Measurements from ENCODE around the gene CABCOCO1.
"Not testable (repeated sequence)": the region's sequence is repeated elsewhere in the genome, so short reads cannot be mapped to it uniquely, and the experiment has no call there.

The CABCOCO1 gene

DNA sequence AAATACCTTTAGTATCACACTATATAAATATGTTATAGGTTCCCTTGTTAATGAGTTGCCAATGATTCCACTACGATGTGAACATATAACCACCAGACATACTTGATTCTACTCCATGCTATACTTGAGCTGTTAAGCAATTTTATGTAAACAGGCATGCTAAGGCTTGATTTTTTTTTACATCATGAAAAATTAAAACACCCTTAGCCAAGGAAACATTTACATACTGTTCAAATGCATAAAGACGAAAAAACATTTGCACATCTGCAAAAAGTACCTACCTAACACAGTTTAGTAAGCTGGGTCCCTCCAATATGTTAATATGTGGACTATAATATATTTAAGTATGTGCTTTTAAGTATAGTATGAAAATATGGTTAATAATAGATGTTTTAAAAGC is 9.0 kb upstream of the CABCOCO1 start:
- no peak for DNase-seq

DNA sequence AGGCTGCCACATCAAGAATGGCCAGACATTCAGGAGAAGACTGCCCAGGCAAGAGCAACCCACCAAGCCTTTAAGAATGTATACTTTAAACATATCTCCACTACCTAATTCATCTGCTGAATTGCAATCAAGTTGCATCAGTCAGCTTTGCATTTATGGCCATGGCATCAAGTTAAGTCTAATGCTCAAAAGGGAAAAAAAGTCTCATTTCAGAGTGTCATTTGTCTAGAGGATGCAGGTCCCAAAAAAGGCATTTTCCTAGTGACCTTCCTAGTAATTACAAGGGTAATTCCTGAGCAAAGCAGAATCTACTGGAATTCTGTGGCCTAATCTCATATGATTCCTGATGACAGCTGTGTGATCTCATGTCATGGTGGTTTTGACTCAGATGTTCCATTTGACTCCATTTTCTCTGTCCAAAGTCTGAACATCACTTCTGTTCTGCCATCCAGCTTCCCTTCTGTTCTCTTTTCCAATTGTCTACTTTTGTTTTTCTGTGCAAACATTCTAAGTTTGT is 7.3 kb upstream of the CABCOCO1 start:
- peak; percentile 77 for DNase-seq

DNA sequence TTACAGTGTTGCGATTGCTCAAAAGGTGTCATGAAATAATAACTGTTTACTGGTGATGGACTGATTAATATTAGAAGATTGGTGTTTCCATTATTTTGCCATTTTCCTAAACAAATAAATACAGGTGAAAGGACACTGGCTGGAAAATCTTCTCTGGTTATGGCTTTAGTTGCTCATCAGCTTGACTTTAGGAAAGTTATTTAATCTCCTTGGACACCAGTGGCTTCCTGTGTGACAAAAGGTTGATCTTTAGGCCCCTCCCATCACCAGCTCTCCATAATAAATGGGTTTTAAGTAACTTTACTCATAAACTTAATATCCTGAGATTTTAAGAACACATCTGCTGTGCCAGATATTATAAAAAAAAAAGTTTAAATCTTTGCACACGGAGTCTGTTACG is 737 bp downstream of the CABCOCO1 start:
- no peak for DNase-seq

DNA sequence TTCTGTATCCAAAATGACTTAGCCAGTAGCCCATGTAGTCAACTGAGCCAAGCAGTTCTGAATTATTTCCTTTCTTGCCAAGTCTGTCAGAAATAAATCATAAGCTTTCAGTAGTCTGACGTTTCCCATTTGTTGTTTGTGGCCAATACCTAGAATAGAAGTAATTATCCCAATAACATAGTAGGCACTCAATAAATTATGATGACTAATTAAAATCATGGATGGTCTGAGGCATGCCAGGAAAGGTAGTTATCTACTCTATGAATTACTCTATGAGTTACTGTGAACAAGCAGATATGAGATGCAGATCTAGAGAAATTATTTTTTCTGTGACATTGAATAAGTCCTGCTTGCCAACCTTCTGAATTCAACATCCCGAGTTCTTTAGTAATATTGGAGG is 2.3 kb downstream of the CABCOCO1 start:
- no peak for DNase-seq

DNA sequence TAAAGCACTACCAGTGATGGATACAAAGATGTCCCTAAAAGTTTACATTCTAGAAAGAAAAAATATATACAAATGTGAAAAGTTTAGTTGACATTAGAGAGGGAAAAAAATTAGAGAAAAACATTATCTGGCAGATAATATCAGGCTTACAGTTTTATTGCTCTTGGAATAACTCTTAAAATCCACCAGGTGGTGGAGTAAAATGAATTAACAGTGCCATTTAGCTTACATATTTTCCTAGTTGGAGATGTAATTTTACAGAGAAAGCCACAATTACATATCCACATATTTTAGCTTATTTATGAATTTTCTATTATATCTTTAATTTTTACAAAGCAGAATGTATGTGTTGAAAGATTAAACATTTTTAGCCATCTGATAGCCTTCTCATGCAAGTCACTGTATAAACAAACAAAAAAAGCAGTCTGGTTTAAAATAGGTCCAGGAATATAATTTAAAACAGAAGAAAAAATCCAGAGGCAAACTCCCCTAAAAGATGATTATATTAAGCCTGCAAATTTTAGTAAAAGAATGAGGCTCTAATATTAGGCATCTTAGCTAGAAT is 6.5 kb downstream of the CABCOCO1 start:
- no peak for DNase-seq

DNA sequence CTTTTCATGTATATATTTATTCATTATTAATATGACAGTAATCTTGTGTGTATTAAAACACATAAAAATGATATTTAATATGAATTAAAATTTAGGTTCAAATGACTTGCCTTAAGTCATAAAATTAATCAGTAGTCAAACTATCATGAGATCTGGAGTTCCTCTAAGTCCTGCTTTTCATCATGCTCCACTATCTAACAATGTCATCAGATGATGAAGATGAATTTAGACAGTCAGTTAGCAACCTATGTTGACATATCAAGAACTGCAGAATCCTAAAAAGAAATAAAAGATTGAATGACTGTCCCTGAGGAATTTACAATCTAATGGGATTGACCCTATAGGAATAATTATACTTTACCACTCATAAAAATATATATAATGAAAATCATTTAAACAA is 7.1 kb downstream of the CABCOCO1 start:
- no peak for DNase-seq

DNA sequence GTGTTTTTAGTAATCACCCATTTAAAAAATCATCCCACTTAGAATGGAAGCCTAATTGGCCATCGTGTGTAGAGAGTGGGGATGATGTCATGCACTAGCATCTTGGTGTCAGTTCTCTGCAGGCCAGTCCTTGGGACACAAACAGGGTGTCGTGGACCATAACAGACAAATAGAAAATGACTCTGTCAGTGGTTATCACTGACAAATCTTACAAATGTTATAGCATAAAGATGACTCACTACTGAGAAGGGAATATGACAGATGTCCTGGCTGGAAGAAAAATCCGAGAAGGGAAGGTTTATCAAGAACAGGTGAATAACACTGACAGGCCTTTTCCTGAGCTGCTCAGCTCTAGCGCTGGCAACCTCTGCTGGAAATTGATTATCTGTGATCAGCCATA is 10.6 kb downstream of the CABCOCO1 start:
- DNase-seq, result no peak

DNA sequence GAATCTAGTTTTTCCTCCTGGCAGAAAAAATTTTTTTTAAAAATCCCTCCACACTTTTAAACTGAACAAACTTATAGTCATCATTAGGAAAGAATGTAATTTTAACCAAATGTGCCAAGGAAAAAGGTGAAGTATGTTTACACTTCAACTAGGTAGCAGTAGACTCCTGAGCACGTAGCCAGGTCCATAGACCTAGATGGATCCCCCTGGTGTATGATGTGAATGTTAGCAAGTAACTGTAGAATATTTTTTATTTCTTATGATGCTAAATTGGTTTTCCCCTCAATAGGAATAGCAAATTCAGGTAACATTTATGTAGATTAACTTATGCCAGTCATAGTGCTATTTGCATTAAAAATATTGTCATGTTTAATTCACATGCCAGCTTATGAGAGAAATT is 19.6 kb downstream of the CABCOCO1 start:
- DNase-seq, result no peak

DNA sequence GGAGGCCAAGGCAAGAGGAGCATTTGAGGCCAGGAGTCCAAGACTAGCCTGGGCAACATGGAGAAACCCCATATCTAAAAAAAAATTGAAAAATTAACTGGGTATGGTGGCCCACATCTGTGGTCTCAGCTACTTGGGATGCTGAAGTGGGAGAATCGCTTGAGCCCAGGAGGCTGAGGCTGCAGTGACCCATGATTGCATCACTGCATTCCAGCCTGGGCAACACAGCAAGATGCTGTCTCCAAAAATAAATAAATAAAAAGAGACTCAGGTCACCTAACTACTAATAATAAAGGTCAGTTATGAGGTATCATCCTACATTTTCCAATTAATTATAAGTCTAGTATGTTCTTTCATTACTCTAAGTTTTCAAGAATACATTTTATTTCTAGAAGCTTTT is 20.6 kb downstream of the CABCOCO1 start:
- DNase-seq, result no peak

DNA sequence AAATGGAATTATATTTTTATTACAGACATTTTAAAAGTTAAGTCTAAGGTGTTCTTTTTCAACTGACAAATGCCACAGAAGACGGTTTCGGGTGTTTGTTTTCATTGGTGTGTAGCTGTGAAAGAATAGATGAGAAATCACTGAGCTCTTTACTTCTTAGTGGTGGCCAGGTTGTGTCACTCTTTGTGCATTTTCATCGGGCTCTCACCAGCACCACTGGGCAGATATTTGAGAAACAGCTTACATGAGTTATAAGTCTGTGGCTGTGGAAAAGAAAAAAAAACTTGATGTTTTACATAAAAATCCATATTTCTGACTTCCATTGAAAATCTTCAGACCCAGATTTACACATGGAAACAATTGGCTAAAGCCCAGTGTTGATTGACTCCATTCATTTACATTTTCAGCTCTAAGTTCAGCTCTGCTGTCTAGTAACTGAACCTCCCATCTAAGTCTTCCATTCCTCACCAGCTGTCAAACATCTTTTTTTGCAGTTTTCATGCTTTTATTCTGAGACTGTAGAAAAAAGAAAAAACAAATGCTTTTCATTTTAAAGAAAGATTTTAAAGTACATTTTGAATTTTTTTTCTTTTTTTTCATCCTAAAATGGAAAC is 22.3 kb downstream of the CABCOCO1 start:
- no peak for DNase-seq

DNA sequence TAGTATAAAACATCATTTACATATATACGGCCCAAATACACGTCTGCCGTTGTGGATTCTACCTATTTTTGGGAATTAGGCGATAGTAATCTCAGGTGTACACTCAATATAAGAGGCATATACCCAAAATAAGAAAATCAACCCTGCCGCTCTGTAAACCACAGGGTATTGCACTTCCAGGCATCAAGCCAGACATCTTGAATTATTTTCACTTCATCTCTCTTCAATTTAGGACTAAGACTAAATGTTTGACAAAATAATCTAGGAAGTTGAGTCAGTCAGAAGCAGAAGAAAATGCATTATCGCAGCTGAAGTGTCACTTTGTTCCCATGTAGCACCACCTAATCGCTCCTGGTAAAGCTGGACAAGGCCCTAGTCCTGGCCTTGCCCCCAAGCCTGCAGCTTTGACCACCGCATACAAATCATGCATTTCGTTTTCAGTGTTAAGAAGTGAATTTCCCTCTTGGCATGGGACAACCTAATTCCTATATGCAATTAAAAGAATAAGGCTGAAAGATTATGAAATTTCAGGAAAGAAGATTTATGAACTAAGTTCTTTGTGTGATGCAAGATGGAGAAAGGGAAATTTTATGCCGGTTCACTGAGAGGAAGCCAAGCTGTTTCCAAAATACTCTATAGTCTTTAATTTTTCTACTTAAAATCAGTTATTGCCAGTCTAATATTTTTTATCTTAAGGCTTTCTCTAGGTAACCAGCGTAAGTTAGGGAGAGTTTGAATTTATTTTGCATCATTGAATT is 26.0 kb downstream of the CABCOCO1 start:
- no peak for DNase-seq

DNA sequence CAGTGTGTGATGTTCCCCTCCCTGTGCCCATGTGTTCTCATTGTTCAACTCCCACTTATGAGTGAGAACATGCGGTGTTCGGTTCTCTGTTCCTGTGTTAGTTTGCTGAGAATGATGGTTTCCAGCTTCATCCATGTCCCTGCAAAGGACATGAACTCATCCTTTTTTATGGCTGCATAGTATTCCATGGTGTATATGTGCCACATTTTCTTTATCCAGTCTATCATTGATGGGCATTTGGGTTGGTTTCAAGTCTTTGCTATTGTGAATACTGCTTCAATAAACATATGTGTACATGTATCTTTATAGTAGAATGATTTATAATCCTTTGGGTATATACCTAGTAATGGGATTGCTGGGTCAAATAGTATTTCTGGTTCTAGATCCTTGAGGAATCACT is 28.9 kb downstream of the CABCOCO1 start:
- DNase-seq, result not testable (repeated sequence)

DNA sequence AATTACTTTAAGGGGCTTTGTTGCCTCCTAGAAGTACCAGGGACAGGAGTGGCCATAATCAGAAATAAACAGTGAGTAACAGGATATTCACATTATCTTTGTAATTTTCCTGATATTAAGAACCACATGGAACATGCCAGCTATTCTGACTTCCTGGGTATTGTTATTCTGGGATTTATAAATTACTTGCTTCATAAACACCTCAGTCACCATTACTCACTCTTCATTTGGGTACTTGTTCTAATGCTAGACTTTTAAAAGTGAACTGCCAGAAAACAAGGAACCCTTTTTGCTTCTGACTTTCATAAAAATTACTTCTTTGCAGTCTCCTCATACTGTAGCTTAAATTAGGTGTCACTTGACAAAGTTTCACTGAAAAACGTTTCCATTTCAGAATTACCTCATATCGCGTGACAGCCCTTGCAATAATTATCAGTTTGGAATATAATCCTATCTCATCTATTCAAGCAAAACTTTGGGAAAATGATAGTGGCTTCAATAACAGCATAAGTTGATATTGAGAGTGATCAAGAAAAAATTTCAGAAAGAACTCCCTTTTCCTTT is 29.8 kb downstream of the CABCOCO1 start:
- no peak for DNase-seq

DNA sequence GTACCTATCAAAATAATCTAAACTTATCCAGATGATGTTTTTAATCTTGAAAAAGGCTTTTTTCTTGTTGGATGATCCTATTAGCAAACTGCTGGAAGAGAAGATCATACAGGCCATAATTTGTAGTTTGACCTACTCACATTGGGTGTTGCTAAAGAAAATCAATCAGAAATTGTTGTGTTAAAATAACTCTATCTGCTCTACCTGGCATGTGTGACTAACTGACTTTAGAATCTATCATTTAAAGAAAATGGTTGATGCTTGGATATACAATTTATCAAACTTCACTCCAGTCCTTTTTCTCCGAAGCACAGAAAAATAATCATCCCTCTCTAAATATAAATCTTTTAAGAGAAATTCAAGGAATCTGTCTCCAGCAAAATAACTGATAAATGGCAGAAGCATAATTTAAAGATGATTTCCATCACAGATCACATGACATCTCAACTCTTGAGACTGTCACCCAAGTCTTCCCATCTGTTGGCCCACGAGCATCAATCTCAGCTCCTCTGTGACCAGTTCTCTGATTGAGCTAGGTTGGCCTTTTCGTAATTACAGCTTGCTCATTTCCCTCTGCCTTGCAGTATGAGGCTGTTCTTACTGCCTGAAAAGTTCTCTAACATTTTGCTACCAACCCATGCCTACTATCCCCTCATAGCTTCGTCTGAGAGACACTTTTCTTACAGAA is 36.4 kb downstream of the CABCOCO1 start:
- DNase-seq, result no peak

DNA sequence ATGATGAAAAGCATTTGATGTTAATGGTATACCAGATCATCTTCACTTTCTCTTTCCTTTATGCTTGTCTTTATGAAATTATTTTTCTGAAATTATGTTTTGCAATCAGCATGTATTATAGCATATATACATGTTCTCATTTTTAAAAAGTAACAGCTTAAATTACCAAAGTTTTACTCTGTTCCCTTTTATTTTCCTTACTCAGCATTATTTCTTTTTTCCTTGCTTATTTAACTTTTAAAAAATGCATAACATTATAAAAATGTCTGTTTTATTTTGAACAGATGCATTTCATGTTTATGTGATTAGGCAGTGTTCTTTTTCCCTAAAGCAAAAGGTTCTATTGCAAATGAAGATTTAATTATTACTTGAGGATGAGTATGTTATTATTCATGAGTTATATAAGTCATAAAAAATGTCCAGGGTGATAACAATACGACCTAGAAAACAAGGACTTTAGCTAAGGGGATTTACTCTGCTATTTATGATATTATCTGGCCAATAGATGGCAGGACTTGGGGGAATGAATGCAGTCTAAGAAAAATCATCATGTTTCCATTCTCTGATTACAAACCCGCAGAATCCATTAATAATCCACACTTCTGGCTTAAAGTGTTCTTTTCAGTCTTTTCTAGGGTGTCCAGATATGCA is 38.5 kb downstream of the CABCOCO1 start:
- DNase-seq, result no peak

DNA sequence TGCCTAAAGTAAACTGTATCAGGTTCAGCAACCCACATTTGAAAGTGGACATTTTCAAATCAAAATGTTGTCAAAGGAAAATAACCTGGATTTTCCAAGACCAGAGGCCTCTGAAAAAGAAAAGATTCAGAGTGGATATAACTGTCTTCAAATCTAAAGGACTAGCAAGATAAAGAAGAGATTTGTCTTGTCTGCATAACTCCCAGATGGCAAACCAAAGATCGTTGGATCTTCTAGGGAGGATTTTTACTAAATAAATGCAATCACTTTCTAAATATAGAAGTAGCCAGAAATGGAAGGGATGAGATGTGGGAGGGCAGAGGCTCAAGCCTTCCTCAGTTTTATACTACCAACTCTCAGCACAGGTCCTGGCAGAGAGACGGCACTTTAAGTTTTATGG is 39.0 kb downstream of the CABCOCO1 start:
- DNase-seq, result no peak

DNA sequence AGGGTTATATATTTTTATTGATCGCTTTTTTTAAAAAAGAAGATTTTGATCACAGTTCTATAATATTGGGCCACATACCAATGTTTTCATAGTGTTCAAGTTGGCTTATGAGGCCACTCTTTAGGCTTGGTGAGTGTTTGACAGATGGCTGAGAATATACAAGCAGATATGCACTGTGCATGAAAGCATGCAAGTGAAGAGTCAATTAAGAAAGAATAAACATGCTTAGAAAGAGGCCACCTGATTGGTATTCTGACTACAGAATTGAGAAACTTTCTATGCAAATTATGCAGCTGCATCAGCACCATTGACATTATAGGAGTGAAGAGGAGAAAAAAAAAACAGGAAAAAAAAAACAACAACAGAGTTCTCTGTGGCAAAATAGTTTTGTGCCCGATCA is 39.9 kb downstream of the CABCOCO1 start:
- no peak for DNase-seq

DNA sequence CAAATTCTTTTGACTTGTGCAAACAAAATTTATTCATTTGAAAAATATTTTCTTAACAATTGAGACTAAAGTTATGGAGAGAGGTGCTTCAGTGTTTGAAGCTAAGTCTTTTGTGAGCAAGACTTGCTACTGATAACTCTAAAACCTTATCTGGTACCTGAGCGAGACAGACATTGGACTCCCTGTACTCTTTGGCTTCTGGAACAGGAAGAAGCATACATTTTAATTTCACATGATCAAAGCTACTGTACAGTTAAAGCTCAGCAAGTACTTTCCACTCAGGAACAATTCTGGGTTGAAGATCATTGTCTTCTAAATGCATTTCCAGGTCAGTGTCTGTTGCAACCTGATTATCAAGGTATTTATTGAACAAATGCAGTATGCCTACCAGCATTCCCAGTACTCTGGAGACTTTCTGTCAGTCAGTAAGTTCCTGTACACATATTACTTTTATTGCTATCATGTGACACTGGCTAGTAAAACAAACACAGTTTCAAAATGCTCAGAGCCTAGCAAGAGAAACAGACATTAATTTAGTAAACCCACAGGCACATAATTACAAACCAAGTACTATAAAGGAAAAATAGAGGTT is 42.4 kb downstream of the CABCOCO1 start:
- no peak for DNase-seq

DNA sequence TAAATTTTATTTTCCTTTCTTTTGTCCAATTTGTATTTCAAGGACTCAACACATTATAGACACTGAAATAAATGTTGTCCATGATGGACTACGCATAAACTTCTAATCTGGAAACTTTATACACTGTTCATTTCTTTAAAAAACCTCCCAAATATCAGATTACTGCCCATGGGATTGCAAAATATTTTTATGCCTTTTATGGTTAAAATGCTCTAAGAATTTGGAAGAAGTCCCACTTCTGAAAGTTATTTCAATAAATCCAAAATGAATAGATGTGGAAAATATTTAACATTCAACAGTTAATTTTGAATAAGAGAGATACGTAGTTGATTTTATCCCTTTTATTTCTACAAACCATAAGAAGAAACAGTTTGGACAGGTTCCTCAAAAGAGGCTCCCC is 46.1 kb downstream of the CABCOCO1 start:
- no peak for DNase-seq

DNA sequence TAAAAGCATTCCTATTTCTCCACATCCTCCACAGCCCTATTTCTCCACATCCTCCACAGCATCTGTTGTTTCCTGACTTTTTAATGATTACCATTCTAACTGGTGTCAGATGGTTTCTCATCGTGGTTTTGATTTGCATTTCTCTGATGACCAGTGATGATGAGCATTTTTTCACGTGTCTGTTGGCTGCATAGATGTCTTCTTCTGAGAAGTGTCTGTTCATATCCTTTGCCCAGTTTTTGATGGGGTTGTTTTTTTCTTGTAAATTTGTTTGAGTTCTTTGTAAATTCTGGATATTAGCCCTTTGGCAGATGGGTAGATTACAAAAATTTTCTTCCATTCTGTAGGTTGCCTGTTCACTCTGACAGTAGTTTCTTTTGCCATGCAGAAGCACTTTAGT is 49.4 kb downstream of the CABCOCO1 start:
- DNase-seq, result not testable (repeated sequence)

DNA sequence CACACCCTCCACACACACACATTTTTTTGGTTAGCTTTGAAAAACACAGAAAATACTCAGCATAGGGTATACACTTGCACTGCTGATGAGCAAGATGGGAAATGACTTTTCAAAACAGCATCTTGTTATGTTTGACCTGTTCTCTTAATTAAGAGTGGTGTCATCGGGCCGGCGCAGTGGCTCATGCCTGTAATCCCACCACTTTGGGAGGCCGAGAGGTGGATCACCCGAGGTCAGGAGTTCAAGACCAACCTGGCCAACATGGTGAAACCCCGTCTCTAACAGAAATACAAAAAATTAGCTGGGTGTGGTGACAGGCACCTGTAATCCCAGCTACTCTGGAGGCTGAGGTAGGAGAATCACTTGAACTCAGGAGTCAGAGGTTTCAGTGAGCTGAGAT is 56.7 kb downstream of the CABCOCO1 start:
- DNase-seq, result not testable (repeated sequence)

DNA sequence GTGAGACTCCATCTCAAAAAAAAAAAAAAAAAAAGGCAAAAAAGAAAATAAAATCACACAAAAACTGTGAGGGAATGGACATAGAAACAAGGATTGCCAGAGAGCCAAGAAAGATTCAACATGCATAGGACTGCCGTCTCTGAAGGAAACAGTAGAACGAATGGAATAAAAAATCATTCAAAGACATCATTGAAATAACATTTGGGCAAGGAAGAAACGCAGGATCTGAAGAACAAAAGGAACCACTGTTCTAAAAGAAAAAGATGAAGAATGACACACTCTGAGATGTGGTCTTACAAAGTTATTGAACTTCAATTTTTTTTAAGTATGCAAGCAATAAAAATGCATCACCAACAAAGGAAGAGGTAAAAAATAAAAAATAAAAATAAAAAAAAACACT is 57.2 kb downstream of the CABCOCO1 start:
- DNase-seq, result no peak

Measured in OCI-M1 (cell line).